Gastroesophageal sphincter (tissue), 4 donors: ENCODE measurements around the gene GGNBP2. TPM values are rescaled to one million over a fixed set of nuclear protein-coding genes. Genes with fewer than 3 reads are reported as not detected.

ENCODE experiments used
- ATAC-seq: fragments of 150-250 bp; one replicate; pipeline ENCODE4 v1.9.1; 2016; ENCODE audit warnings: mild to moderate bottlenecking, moderate library complexity
- H3K27ac ChIP-seq, 4 donors: fragments of 200-600 bp; sonication (generic) in 3 of 4; 1 replicate in 3 of 4; 2 replicates in 1 of 4; pipeline ENCODE4 v1.5.1; 2016 to 2019
- H3K27me3 ChIP-seq: fragments of 200-600 bp; sonication (generic); one replicate; pipeline ENCODE4 v1.5.1; 2019
- H3K36me3 ChIP-seq, 2 donors: fragments of 200-600 bp; sonication (generic); one replicate each; pipeline ENCODE4 v1.5.1; 2019; ENCODE audit warnings: control low read depth in 1 of 2
- H3K4me1 ChIP-seq, 3 donors: fragments of 200-600 bp; sonication (generic); 1 replicate in 2 of 3; 2 replicates in 1 of 3; pipeline ENCODE4 v1.5.1; 2016 to 2019; ENCODE audit warnings: control low read depth in 2 of 3
- H3K4me3 ChIP-seq, 2 donors: fragments of 200-600 bp; sonication (generic); one replicate each; pipeline ENCODE4 v1.5.1; 2019; ENCODE audit warnings: mild to moderate bottlenecking in 1 of 2, moderate library complexity in 1 of 2
- H3K9me3 ChIP-seq, 3 donors: fragments of 200-600 bp; sonication (generic); one replicate each; pipeline ENCODE4 v1.5.1; 2017 to 2019; ENCODE audit warnings: control low read depth in 2 of 3
- CTCF ChIP-seq, 4 experiments: fragments of 200-600 bp in 2 of 4; fragments of 450-650 bp in 2 of 4; sonication (generic) in 1 of 4; IDR thresholded peaks; one replicate each; pipeline ENCODE4 v1.5.1; 2017 to 2019; ENCODE audit warnings: antibody characterized with exemption in 4 of 4, mild to moderate bottlenecking in 2 of 4, moderate library complexity in 2 of 4
- EP300 ChIP-seq: sonication (generic); formaldehyde crosslinking; IDR thresholded peaks from one replicate; pipeline ENCODE4 v1.6.1; 2017; ENCODE audit warnings: antibody characterized with exemption, mild to moderate bottlenecking
- POLR2A ChIP-seq, 2 donors: fragments of 450-650 bp; IDR thresholded peaks; one replicate each; pipeline ENCODE4 v1.6.1; 2017; ENCODE audit warnings: antibody characterized with exemption in 2 of 2, mild to moderate bottlenecking in 2 of 2, moderate library complexity in 1 of 2
- POLR2AphosphoS5 ChIP-seq: sonication (generic); formaldehyde crosslinking; IDR thresholded peaks from one replicate; pipeline ENCODE4 v1.6.1; 2017; ENCODE audit warnings: antibody characterized with exemption
- WGBS, 2 donors: methylation state at CpG; one replicate each; pipeline ENCODE4 v1.1.5; 2018; ENCODE audit warnings: low coverage in 1 of 2; 5-methylcytosine and 5-hydroxymethylcytosine counted together
- total RNA-seq, 4 donors: library from RNA; depleted of rRNA; stranded (reverse); fragments of >200 nt; gene quantifications; one replicate each; pipeline ENCODE4 v1.1.0, GENCODE V29; 2016

Gene GGNBP2
- total RNA-seq, 4 donors from 2014 or later = 40.1 to 62.9 (median 53.6) TPM

- WGBS, 2 donors = 92 to 93% methylated on average over 4 to 6 of the region's 9 CpGs
- no peak overlapping the region for H3K4me3 ChIP-seq
- no peak overlapping the region for H3K27ac ChIP-seq
- no peaks in the 10 kb centered on the region for H3K4me1 ChIP-seq
- no peaks in the 10 kb centered on the region for H3K9me3 ChIP-seq
- no peak for TF ChIP-seq CTCF (IDR thresholded peaks at IDR 0.05)
- H3K27me3 ChIP-seq = no peaks in the 10 kb centered on the region
- peaks cover 0 to 93% of the 10 kb centered on the region in 2 donors for H3K36me3 ChIP-seq
- no peak for ATAC-seq
Observed at GRCh38 chr17:36509272-36509985, 35.3 kb upstream of the GGNBP2 start.

- H3K4me1 ChIP-seq = no peaks in the 10 kb centered on the region
- no peak for TF ChIP-seq CTCF (IDR thresholded peaks at IDR 0.05)
- TF ChIP-seq POLR2A (IDR thresholded peaks at IDR 0.05) = no peak
- TF ChIP-seq EP300 = no peak
- no peak for TF ChIP-seq POLR2AphosphoS5
- H3K27me3 ChIP-seq = no peaks in the 10 kb centered on the region
- WGBS, 2 donors = no CpG with 5 or more reads among the region's 14 CpGs
- H3K4me3 ChIP-seq = no peak overlapping the region
- ATAC-seq = no peak
- H3K9me3 ChIP-seq = no peaks in the 10 kb centered on the region
- peaks cover 0 to 93% of the 10 kb centered on the region in 2 donors for H3K36me3 ChIP-seq
- H3K27ac ChIP-seq = no peak overlapping the region
Observed at GRCh38 chr17:36510636-36511035, 34.1 kb upstream of the GGNBP2 start.

GRCh38 chr17:36511216-36511615 lies 33.5 kb upstream of the GGNBP2 start:
- ATAC-seq = no peak
- H3K27ac ChIP-seq = no peak overlapping the region
- no peaks in the 10 kb centered on the region for H3K9me3 ChIP-seq
- H3K36me3 ChIP-seq = peaks cover 0 to 93% of the 10 kb centered on the region in 2 donors
- H3K27me3 ChIP-seq = no peaks in the 10 kb centered on the region
- H3K4me1 ChIP-seq = no peaks in the 10 kb centered on the region
- TF ChIP-seq EP300 (no peak), CTCF (IDR thresholded peaks at IDR 0.05) (no peak), POLR2A (IDR thresholded peaks at IDR 0.05) (no peak), POLR2AphosphoS5 (no peak)
- WGBS, 2 donors = 100% methylated on average over 4 of the region's 6 CpGs; no CpG with 5 or more reads in 1 of the 2 donors
- no peak overlapping the region for H3K4me3 ChIP-seq

GRCh38 chr17:36512641-36513040 lies 32.1 kb upstream of the GGNBP2 start:
- Histone ChIP-seq H3K36me3 (peaks cover 0 to 89% of the 10 kb centered on the region in 2 donors), H3K4me1 (no peaks in the 10 kb centered on the region), H3K4me3 (no peak overlapping the region), H3K27me3 (no peaks in the 10 kb centered on the region), H3K27ac (no peak overlapping the region), H3K9me3 (no peaks in the 10 kb centered on the region)
- 93% methylated on average over 3 of the region's 5 CpGs; no CpG with 5 or more reads in 1 of the 2 donors for WGBS, 2 donors
- no peak for ATAC-seq
- no peak for TF ChIP-seq POLR2AphosphoS5
- no peak for TF ChIP-seq CTCF (IDR thresholded peaks at IDR 0.05)
- no peak for TF ChIP-seq POLR2A (IDR thresholded peaks at IDR 0.05)
- TF ChIP-seq EP300 = no peak

GRCh38 chr17:36514856-36515255 lies 29.9 kb upstream of the GGNBP2 start:
- no peaks in the 10 kb centered on the region for H3K9me3 ChIP-seq
- peaks cover 0 to 71% of the 10 kb centered on the region in 2 donors for H3K36me3 ChIP-seq
- TF ChIP-seq CTCF (IDR thresholded peaks at IDR 0.05) (no peak), EP300 (no peak), POLR2AphosphoS5 (no peak), POLR2A (IDR thresholded peaks at IDR 0.05) (no peak)
- H3K27ac ChIP-seq = no peak overlapping the region
- WGBS, 2 donors = 67 to 82% methylated on average over 1 to 2 of the region's 3 CpGs
- H3K27me3 ChIP-seq = no peaks in the 10 kb centered on the region
- no peak overlapping the region for H3K4me3 ChIP-seq
- no peaks in the 10 kb centered on the region for H3K4me1 ChIP-seq
- no peak for ATAC-seq
